Measurements from ENCODE around the gene CD200.
"Not testable (repeated sequence)": the region's sequence is repeated elsewhere in the genome, so short reads cannot be mapped to it uniquely, and the experiment has no call there.

CD200 gene

DNA sequence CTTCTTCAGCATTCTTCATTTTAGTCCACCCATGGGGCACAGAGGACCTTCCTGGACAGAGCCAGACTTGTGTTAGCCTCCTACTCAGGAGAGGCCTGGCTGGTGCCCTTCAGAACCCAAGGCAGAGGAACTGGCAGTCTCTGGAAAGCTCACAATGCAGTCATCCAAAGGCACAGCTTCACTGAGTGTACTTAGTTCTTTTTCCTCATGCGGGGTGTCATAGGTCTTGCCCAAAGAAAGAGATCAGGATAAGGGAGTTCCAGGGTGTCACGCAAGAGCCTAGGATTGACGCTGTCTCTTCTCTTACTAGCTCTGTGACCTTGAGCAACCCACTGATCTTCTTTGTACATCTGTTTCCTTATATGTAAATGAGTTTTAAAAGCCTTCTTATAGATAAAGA is 58.7 kb downstream of the CD200 start:
- DNase-seq = no peak

DNA sequence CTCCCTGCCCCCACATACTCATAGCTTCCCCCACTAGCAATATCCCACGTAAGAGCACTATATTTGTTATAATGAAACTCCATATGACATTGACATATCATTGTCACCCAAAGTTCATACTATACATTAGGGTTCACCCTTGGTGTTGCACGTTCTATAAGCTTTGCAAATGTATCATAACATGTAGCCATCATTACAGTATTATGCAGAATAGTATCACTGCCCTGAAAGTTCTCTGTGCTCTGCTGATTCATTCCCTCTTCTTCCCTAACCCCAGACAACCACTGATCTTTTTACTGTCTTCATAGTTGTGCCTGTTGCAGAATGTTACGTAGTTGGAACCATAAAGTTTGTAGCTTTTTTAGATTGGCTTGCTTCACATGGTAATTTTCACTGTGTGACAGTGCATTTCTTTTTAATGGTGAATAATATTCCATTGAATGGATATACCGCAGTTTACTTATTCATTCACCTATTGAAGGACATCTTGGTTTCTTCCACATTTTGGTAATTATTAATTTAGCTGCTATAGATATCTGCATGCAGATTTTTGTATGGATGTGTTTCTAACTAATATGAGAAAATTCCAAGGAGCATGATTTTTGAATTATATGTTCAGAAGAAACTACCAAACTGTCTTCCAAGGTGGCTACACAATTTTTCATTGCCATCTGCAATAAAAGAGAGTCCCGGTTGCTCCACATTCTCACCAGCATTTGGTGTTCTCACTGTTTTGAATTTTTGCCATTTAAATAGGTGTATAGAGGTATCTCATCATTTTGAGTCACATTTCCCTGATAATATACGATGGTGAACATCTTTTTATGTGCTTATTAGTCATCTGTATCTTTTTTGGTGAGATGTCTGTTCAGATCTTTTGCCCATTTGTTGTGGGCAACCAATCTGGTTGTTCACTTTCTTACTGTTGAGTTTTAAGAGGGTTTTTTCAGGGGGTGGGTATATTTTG is 59.7 kb downstream of the CD200 start:
- no peak for DNase-seq

DNA sequence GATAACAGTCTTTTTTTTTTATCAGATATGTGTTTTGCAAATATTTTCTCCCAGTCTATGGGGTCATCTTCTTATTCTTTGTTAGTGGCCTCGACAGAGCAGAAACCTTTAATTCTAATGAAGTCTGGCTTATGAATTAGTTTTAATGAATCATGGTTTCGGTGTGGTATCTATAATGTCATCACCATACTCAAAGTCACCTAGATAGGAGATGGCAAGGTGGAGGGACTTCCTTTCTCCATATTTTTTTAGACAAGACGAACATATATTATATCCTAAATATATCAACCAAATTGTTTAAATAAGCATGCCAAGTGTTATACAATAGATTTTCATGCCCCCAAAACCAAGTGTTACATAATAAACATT is 60.4 kb downstream of the CD200 start:
- DNase-seq = no peak

DNA sequence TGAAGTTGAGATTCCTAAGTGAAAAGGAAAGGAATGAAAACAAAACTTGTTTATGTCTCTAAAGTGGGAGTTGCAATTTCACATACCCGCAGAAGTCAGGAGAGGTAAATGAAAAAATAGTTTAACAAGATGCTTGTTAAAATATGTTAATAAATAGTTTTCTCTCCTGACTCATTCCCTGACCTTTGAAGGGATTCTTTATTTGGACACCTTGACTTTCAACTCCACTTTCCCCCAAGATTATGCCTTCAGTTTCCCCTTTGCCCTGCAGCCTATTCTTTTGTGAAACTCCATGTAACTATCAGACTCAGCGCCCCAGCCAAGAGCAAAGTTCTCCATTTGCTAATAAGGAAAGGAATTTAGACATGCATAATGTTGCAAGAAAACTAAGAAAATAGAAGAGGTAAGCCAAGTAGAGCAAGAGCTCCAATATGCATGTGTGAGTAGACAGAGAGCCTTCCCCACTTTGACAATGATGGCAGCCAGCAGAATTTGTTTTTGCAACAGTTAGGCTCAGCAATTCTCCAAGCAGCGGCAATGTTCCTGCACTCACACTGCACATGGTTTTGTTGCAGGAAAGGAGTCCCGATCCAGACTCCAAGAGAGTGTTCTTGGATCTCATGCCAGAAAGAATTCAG is 61.2 kb downstream of the CD200 start:
- no peak for DNase-seq

DNA sequence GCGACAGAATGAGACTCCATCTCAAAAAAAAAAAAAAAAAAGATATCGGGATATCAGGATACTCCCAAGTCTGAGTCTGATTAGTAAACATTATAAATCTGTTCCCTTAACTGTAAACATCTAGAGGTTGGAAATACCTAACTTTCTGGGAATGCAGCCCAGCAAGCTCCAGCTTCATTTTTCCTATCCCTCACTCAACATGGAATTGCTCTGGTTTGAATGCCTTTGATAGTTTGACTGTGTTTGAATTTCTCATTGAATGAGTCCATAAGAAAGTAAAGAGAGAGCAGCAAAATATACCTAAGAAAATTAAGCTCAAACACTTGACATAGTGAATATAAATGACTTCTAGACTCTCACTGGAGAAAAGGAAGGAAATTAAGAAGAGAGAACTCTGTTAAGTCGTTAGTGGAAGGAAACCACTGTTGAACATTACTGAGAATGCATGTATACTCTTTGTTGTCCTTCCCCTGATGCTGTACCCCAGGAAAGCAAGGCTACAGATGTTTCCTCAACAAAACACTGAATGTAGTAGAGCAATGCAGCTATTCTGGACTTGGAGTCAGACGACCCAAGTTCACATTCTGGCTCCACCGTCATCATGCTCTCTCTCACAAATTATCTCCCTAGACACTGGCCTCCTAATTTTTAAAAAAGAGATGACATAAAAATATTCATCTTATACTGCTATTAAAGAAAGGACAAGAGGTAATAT is 62.4 kb downstream of the CD200 start:
- DNase-seq = no peak

DNA sequence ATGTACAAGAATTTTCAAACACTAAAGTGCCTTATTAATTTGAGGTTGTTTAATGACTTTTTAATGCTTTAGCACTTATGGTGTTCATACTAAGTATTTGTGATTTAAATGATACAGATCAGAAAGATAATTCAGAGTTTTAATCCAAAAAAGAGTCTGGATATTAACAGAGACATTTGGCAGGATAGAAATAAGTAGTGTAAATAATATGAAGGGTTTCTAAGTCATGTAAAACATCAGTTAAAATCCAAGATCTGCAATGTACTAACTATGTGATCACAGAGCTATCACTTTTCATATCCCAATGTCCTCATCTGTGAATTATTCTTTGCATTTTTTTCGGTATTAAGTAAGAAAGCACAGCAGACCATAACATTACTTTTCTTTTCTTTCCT is 62.9 kb downstream of the CD200 start:
- DNase-seq = no peak

DNA sequence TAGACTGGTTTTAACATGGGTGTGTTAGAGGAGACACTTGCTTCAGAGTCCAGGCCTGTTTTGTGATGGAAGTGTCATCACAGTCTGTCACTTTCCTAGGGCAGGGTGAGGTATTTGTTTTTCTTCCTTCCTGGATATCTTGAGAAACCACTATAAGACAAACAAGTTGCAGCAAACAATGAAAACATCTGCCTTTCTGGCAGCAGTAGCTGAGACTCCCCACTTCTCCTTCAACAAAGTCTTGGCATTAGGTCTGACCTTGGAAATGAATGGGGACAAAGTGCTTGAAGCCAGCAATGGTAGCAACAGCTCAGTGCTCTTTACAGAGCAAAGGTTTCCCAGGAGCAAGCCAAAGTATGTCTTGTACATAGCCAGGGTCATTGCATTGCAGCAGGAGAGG is 64.6 kb downstream of the CD200 start:
- no peak for DNase-seq

DNA sequence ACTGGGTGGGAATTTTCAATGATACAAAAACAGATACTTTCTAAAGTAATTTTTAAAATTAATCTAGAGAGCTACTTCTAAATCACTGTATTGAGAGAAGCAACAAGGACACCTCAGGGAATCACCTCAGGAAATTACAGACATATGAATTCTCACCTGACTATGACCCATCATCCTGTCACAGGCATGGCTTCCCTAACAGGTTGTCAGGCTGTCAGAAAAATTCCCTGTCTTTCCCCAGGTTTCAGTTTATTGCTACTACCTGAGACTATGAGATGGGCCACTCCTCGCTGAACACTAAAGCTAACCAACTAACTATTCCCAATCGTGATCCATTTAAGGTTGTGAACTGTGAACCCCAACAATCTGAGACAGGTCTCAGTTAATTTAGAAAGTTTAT is 66.1 kb downstream of the CD200 start:
- DNase-seq = no peak

DNA sequence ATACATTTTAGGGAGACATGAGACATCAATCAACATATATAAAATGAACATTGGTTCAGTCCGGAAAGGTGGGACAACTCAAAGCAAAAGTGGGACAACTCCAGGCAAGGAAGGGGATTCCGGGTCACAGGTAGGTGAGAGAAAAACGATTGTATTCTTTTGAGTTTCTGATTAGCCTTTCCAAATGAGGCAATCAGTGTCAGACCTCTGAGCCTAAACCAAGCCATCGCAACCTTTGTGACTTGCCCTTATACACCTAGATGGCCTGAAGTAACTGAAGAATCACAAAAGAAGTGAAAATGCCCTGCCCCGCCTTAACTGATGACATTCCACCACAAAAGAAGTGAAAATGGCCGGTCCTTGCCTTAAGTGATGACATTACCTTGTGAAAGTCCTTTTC is 66.6 kb downstream of the CD200 start:
- not testable (repeated sequence) for DNase-seq

DNA sequence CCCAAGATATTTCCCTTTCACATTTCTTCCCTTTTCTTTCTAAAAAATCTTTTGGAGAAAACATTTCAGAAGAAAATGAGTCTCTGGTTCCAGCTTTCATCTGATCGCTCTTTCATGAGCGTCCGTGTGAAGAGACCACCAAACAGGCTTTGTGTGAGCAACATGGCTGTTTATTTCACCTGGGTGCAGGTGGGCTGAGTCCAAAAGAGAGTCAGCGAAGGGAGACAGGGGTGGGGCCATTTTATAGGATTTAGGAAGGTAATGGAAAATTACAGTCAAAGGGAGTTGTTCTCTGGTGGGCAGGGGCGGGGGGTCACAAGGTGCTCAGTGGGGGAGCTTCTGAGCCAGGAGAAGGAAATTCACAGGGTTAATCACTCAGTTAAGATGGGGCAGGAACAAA is 67.4 kb downstream of the CD200 start:
- DNase-seq = not testable (repeated sequence)

DNA sequence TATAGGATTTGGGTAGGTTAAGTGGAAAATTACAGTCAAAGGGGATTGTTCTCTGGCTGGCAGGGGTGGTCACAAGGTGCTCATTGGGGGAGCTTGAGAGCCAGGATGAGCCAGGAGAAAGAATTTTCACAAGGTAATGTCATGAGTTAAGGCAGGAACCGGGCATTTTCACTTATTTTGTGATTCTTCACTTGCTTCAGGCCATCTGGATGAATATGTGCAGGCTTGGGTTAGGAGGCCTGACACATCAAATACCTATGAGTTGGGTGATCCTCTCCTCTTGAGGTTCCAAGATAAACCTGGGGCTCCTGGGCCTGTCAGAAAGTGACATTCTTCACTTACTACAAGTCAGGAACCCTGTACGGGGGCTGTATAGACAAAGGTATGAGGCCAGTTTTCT is 68.7 kb downstream of the CD200 start:
- DNase-seq = no peak

DNA sequence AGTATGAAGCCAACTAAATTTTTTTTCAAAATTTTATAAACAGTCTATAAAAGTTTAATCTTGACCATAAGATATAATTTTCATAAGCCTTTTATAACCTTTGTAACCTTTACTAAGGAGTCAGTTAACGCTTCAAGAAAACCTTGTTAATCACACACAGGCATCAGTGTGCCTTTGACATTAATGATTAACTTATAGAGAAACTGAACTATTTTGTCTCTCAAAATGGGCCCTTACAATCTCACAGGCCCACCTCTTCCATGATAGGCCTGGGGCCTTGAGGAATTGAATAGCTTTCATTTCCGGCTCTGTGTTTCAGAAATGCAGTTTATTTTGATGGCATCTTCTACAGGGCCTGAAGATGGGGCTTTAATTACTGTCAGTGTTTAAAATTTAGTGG is 70.1 kb downstream of the CD200 start:
- no peak for DNase-seq

DNA sequence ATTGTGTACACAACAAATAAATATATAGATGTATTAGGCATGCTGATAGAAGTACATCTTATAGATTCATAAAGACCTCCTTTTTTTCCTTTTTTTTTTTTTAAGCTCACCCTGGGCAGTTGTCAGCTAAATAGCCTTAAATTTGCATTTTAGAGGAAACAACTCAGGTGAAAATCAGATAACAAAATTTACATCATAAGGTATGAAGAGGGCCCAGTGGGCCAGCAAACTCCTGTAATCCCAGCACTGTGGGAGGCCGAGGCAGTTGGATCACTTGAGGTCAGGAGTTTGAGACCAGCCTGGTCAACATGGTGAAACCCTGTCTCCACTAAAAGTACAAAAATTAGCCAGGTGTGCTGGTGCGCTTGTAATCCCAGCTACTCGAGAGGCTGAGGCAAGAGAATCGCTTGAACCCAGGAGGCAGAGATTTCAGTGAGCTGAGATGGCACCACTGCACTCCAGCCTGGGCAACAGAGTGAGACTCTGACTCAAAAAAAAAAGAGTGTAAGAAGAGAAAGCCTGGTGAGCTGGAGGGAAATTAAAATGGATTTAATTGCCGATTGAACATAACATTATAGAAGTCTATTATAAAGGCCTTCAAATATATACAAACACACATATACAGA is 72.1 kb downstream of the CD200 start:
- not testable (repeated sequence) for DNase-seq

DNA sequence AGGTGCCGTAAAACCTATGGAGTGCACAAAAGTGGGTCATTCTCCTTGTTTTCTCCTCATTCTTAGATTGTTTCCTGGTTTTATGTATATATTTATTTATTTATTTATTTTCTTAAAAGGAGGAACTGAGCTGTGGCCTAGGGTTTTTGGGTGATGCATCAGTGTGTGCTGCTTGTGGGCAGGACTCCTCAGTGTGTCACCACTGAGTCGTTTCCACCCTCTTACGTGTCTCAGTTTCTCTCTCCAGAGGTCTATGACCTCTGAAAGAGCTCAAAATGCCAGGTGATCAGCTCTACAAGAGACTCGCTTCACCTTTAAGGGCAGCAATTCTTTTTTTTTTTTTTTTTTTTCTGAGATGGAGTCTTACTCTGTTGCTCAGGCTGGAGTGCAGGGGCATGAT is 72.9 kb downstream of the CD200 start:
- peak; percentile 50 for DNase-seq

DNA sequence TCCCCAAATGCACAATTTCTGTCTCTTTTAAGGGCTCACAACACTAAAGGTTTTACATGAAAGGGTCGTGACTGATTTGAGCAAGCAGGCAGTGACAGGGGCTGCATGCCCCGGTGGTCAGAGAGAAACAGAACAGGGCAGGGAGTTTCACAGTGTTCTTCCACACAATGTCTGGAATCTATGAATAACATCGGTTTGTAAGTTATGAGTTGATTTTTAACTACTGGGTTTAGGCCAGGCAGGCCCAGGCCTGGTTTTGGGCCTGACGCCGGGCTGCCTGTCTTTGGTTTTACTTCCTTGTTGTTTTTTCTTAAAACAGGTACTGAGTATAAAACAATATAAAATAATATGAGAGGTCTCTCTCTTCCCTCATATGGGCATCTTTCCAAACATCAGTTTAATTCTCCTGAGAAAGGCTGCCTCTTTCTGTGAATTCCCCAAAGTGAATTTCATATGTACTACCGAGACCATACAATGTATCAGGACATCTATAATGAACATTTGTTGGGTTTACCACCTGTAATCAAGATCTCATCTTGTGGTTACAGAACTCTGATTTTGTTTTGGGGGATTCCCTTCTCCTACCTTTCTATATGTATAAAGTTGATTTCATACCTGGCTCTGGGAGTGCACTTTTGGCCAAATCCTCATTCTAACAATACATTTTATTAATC is 74.4 kb downstream of the CD200 start:
- no peak for DNase-seq

DNA sequence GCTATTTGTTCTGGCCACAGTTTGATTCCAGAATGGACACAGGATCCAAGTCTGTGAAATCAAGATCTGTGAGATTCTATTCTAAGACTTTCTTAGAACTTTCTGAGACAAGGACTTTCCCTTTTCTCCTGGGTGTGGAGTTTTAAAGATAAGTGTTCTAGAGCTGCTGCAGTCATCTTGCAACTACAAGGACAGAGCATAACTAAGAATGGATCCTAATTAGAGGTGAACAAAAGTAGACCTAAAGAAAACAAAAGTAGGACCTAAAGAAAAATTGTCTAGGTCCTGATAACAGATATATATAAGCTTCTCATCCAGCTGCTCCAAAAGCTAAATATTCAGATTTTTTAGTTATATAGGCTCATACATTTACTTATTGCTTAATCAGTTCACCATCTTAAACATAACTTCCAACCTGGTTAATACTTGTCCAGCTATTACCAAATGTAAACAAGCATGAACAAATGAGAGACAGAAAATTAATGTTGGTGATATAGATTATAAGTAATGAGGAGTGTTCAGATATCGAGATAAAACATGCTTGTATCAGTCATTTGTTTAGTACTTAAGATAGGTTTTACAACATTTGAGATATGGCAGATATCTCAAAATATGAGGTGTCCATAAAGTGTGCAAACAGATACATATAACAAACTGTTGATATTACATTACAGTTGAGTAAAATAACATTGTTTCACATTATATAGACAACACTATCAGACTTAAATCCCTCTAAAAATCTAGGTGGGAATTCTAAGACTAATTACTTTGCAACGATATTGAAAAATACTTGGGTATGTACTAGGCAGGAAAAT is 75.1 kb downstream of the CD200 start:
- no peak for DNase-seq

DNA sequence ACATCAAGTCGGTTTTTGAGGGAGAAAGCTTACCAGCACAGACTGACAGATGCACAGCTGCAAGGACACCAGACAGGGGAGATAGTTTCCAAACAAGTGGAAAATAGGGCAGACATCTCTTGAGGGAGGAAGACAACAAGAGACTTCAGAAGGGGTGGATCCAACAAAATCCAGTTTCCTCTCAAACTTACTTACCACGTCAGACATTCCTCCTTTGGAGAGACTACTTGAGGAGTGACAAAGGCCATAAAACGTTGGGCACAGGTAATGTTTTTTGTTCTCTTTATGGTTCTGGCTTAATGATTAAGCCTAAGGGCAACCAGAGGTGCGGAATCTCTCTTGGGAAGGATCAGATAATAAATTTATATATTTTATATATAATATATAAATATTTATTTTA is 76.1 kb downstream of the CD200 start:
- no peak for DNase-seq

DNA sequence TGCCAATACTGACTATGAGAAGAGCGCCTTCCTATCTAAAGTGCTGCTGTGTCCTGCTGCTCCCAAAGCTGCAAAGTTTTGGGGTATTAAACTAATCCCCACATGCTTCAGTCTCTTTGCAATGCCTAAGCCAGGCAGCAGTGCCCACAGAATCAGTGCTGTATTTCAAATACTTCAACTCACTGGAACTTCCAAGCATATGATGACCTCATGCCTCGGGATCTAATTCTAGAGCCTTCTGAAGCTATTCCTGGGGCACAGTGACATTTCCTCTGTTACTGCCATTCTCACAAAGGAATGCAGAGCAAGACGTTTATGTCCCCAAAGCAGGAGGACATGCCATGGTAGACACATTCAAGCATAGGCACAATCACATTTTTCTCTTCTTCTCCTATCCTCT is 78.5 kb downstream of the CD200 start:
- no peak for DNase-seq

All from activated naive CD4-positive, alpha-beta T cell treated with anti-CD3 and anti-CD28 coated beads, Interleukin-2, amount 50 U/mL, for 16 hours (primary cell).